HL-60 (cell line): ENCODE measurements around the gene SVOPL.

Experiments used
- DNase-seq, 2 experiments: peaks; one replicate each; pipeline ENCODE4 v3.0.0-alpha.2; 2010 to 2020; ENCODE audit warnings: low read depth in 1 of 2, low spot score in 1 of 2
- H3K27ac ChIP-seq: fragments of 250-450 bp; sonication (Bioruptor Pico); replicated peaks from 2 replicates; pipeline ENCODE4 v1.5.1; 2020; ENCODE audit warnings: mild to moderate bottlenecking, moderate library complexity
- H3K27me3 ChIP-seq: fragments of 250-450 bp; sonication (Bioruptor Pico); 2 replicates; pipeline ENCODE4 v1.5.1; 2021; ENCODE audit warnings: mild to moderate bottlenecking, moderate library complexity; ENCODE audit not compliant: insufficient read depth, poor library complexity, severe bottlenecking
- H3K4me3 ChIP-seq: replicated peaks from 2 replicates; pipeline ENCODE4 v1.5.1; 2011; ENCODE audit warnings: mild to moderate bottlenecking, control low read depth, low read length; ENCODE audit not compliant: insufficient read depth
- CTCF ChIP-seq: IDR thresholded peaks from one replicate; pipeline ENCODE4 v1.5.1; 2011; ENCODE audit warnings: low read length, control low read depth, inconsistent platforms; ENCODE audit not compliant: insufficient read depth
- GABPA ChIP-seq: IDR thresholded peaks from 2 replicates; pipeline ENCODE4 v1.6.1; 2012; ENCODE audit warnings: low read depth
- POLR2AphosphoS5 ChIP-seq: IDR thresholded peaks from 2 replicates; pipeline ENCODE4 v1.6.1; 2012; ENCODE audit warnings: low read depth
- REST ChIP-seq: IDR thresholded peaks from 2 replicates; pipeline ENCODE4 v1.6.1; 2012; ENCODE audit warnings: low read depth; ENCODE audit not compliant: insufficient replicate concordance
- SPI1 ChIP-seq: IDR thresholded peaks from 2 replicates; pipeline ENCODE4 v1.6.1; 2012; ENCODE audit warnings: low read depth, mild to moderate bottlenecking, borderline replicate concordance

SVOPL gene

GRCh38 chr7:138632384-138632783 is 68.8 kb downstream of the SVOPL start:
- TF ChIP-seq GABPA (no peak), CTCF (no peak), POLR2AphosphoS5 (no peak)
- no peaks in the 10 kb centered on the region for H3K27me3 ChIP-seq
- DNase-seq: no peak

GRCh38 chr7:138630059-138630610 is 71.0 kb downstream of the SVOPL start:
- Histone ChIP-seq H3K27ac (no peak overlapping the region), H3K27me3 (no peaks in the 10 kb centered on the region), H3K4me3 (no peak overlapping the region)
- DNase-seq: no peak
- no peak for TF ChIP-seq SPI1
- TF ChIP-seq POLR2AphosphoS5: no peak
- no peak for TF ChIP-seq GABPA
- TF ChIP-seq REST: no peak
- TF ChIP-seq CTCF: no peak

More at GRCh38 chr7:138632384-138632783, 68.8 kb downstream of the SVOPL start:
- Histone ChIP-seq H3K27ac (no peak overlapping the region), H3K4me3 (no peak overlapping the region)

- H3K4me3 ChIP-seq: no peak overlapping the region
- H3K27me3 ChIP-seq: no peaks in the 10 kb centered on the region
- H3K27ac ChIP-seq: no peak overlapping the region
- TF ChIP-seq REST (no peak), SPI1 (no peak), GABPA (no peak), CTCF (no peak), POLR2AphosphoS5 (no peak)
- DNase-seq: no peak
These were observed 73.8 kb downstream of the SVOPL start for GRCh38 chr7:138627361-138627760.

GRCh38 chr7:138626846-138627245 is 74.3 kb downstream of the SVOPL start:
- no peak for DNase-seq
- TF ChIP-seq CTCF (no peak), POLR2AphosphoS5 (no peak)
- Histone ChIP-seq H3K27ac (no peak overlapping the region), H3K27me3 (no peaks in the 10 kb centered on the region), H3K4me3 (no peak overlapping the region)
